ENCODE results near the gene ANKRD33B. TPM values are rescaled to one million over a fixed set of nuclear protein-coding genes. Genes with fewer than 3 reads are reported as not detected.

Gene ANKRD33B
- total and polyA plus RNA-seq, 9 of the 15 experiments (the other 6 are each of a cell fraction or from before 2014, with no cell fraction given): 0.10 to 1.7 (median 0.40) TPM

DNA sequence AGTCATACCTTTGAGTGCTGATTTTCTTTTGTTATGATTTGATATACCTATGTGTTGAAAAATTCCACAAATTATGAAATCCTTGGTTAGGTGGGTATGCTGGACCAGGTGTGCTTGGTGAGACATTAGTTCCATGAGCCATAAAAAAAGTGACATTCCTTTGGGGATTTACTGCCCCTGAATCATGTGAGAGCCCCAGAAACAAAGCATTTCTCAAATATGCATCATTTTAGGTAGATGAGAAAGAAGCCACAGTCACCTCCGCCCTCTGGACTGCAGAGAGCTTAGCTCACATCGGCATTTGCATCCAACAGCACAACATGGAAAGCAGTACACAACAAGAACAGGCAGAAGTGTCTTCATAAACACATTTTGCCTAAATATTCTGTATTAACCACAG, 141.9 kb downstream of the ANKRD33B start:
- H3K4me3 ChIP-seq: no peak overlapping the region
- H3K36me3 ChIP-seq (ENCODE audit: control insufficient read depth, insufficient read depth, low read length): peaks cover 58% of the 10 kb centered on the region
- no peaks in the 10 kb centered on the region for H3K27me3 ChIP-seq (ENCODE audit: control insufficient read depth in 2 of 2, insufficient read depth in 2 of 2, low read length in 2 of 2)
- TF ChIP-seq CEBPB (tag; IDR thresholded peaks at IDR 0.05) (no peak), ZNF75A (CRISPR knock-in tag; IDR thresholded peaks at IDR 0.05) (no peak), POLR2A (conservative IDR thresholded peaks at IDR 0.05) (no peak), FOS (IDR thresholded peaks at IDR 0.05; ENCODE audit: extremely low read depth, insufficient read length) (no peak), KLF6 (CRISPR knock-in tag; IDR thresholded peaks at IDR 0.05; ENCODE audit: borderline replicate concordance) (no peak), TAF1 (IDR thresholded peaks at IDR 0.05; ENCODE audit: control insufficient read depth, extremely low read depth, insufficient read depth, low read length, severe bottlenecking) (no peak), PHF20 (IDR thresholded peaks at IDR 0.05; ENCODE audit: partially characterized antibody) (no peak), NCOA2 (IDR thresholded peaks at IDR 0.05; ENCODE audit: partially characterized antibody in 2 of 2) (no peak), SRSF1 (IDR thresholded peaks at IDR 0.05; ENCODE audit: low read depth, low read length) (no peak), RFX1 (IDR thresholded peaks at IDR 0.05) (no peak), ZBTB17 (CRISPR knock-in tag; IDR thresholded peaks at IDR 0.05) (no peak)
- ATAC-seq (no peak), FAIRE-seq (no peak), DNase-seq (ENCODE audit: extremely low read depth in 1 of 4, low spot score in 3 of 4) (no peak)
- POLR2A ChIA-PET: interaction anchor here (0.6 kb wide), 1 partner anchor 136 kb away, joined by 3 read pairs; no protein-coding TSS in a partner anchor
- peaks cover 47 to 64% of the 10 kb centered on the region in 2 experiments for H3K4me1 ChIP-seq (replicated peaks in 1 of 2; ENCODE audit: control insufficient read depth in 2 of 2, insufficient read depth in 2 of 2, low read length in 2 of 2)
- H3K27ac ChIP-seq (ENCODE audit: extremely low read depth, low read depth, low read length): no peak overlapping the region
- no TSS peak for BruUV-seq (replicated peaks)
- 94% methylated on average over 2 of the region's 2 CpGs for whole genome bisulfite sequencing (ENCODE audit: insufficient coverage, low coverage, missing lambda C conversion rate)
- peaks cover 32% of the 10 kb centered on the region for H4K20me1 ChIP-seq (replicated peaks; ENCODE audit: control insufficient read depth, insufficient read depth, low read length)
- no peak overlapping the region for H3K4me2 ChIP-seq (ENCODE audit: insufficient read depth, low read length)
- no peak overlapping the region for H3K9ac ChIP-seq (ENCODE audit: insufficient read depth in 1 of 2, low read depth in 2 of 2, low read length in 2 of 2)
- peaks cover 12% of the 10 kb centered on the region for H3K9me1 ChIP-seq (ENCODE audit: control insufficient read depth, insufficient read depth, low read length)
- in situ Hi-C loops (cut with MboI) (no loop called here), intact Hi-C loops (cut with micrococcal nuclease) (no loop called here)
- CTCF ChIA-PET (ENCODE audit: low intra/inter-chr PET ratio): no interaction called here
- no peak overlapping the region for H2AFZ ChIP-seq (ENCODE audit: low read depth, low read length)
- no peaks in the 10 kb centered on the region for H3K9me3 ChIP-seq (replicated peaks; ENCODE audit: control insufficient read depth, insufficient read depth, low read depth, low read length)
- H3K79me2 ChIP-seq (ENCODE audit: control insufficient read depth, insufficient read depth, low read length): peaks cover 68% of the 10 kb centered on the region

Measured in K562 (cell line).